Stimulated activated CD8-positive, alpha-beta memory T cell treated with anti-CD3 and anti-CD28 coated beads, Interleukin-2, amount 100 ng/mL, for 1 hour (primary cell): ENCODE data around the gene LCOR.

Experiments
- DNase-seq, 2 donors: peaks; one replicate each; pipeline ENCODE4 v3.0.0-alpha.2; 2020; ENCODE audit warnings: low read depth in 2 of 2

The LCOR gene

DNA sequence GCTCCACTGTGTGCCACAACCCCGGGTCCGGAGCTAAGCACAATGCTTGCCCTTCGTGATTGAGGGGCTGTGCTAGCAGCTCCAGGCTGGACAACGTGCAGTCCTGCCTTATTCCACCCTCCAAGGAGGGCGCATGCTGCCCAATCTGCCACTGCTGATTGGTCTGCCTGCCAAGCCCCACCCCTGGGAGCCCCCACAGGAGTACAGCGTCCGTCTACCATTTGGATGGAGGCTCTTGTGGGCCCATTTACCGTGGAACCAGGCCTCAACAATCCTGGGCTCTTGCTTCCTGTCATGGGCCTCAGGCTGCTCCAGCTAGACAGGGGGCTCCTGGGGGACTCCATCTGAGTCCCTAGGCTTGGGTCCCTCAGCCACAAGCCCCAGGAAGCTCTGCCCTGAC is 180.4 kb downstream of the LCOR start:
- DNase-seq = no peak

DNA sequence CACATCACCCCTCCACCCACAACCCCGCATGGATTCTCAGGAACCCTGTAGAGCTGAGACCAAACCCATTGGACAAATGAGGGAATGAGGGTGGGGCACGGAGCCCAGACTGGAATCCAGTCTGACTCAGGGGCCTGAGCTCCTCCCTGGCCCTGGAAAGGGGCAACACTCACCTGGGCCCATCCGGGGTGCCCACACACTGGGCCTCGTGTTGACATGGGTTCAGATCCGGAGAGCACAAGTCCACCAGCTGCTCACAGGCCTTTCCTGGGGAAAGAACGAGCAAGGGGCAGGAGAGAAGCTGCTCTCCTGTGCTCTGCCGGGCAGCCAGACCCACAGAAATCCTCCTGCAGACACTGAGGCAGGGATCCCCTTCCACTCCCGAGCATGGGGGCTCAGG is 181.5 kb downstream of the LCOR start:
- DNase-seq = no peak

DNA sequence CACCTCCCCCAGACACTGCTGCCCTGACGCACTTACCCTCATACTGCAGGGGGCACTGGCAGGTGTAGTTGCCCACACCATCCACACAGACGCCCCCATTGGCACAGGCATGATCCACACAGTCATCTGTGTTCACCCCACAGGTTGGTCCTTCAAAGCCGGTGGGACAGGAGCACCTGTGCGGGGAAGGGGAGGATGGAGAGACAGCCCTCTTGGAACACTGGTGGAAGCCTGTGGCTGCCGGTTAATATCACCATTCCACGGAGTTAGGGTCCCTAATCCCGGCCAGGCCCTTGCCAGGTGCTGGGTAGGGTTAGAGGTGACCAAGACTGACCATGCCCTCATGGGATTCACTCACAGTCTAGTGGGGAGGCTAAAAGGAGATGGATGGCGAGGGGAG is 181.9 kb downstream of the LCOR start:
- DNase-seq = no peak

DNA sequence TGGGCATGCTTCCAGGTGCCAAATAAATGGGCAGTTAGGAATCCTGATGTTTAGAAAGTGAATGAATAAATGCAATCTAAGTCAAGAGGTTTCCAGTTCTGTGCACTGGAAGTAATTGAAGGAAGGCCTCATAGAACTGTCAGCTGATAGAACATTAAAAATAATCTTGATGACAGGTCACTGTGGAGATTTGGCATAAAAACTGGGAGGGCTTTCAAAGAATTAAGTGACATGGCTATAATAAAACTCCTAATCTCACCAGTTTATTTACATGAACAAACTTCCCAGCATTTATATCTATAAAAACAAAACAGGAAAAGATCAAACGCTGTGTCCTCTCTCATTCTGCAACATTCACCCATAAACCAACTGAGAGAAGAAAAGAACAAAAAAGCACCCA is 183.1 kb downstream of the LCOR start:
- DNase-seq = no peak

DNA sequence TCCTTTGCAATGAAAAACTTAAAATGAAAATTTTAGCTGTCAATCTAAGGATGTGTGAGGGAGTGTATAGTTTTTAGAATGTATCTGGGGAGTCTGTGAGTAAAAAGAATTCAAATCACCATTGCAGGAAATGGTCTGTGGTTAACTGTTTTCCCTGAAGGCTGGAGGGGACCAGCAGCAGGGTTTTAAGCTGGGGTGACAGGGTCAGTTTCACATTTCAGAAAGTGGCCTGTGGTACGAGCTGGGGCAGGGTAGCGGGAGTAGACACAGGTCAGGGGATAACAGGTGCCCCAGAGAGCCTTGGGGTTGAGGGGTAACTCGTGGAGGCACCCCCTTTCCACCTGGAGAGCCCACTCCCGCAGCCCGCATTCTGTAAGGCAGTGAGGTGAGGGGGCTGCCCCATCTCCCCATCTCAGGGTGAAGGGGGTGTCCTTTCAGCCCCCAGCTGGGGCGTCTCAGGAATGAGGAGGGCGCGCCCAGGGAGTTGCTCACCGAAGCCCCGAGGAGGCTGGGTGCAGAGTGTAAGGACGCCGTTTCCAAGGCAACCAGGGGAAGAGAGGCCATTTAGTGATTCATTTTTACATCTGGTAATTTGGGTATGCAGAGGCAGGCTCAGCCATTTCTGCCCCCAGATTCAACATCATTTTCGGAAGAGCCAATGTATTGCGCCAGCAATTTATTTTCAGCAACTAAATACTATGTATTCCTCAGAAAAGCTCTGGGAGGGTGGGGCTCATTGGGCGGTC is 184.8 kb downstream of the LCOR start:
- DNase-seq = no peak

DNA sequence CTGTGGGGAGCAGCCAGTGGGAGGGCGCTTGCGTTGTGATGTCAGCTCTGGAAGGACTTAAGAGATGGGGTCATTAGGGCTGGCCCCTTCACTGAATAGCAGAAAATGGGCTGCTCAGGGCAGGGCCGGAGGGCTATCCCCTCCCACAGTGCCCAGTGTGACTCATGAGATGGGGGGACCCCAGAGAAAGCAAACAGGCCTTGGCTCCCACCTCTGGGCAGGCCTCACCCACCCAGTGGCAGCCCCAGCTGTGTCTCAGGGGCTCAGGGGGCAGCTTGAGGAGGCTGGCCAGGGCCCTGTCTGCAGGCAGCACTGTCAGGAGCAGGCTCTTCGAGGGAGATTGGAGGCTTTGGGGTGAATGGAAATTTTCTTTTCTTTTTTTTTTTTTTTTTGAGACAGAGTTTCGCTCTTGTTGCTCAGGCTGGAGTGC is 185.4 kb downstream of the LCOR start:
- no peak for DNase-seq

DNA sequence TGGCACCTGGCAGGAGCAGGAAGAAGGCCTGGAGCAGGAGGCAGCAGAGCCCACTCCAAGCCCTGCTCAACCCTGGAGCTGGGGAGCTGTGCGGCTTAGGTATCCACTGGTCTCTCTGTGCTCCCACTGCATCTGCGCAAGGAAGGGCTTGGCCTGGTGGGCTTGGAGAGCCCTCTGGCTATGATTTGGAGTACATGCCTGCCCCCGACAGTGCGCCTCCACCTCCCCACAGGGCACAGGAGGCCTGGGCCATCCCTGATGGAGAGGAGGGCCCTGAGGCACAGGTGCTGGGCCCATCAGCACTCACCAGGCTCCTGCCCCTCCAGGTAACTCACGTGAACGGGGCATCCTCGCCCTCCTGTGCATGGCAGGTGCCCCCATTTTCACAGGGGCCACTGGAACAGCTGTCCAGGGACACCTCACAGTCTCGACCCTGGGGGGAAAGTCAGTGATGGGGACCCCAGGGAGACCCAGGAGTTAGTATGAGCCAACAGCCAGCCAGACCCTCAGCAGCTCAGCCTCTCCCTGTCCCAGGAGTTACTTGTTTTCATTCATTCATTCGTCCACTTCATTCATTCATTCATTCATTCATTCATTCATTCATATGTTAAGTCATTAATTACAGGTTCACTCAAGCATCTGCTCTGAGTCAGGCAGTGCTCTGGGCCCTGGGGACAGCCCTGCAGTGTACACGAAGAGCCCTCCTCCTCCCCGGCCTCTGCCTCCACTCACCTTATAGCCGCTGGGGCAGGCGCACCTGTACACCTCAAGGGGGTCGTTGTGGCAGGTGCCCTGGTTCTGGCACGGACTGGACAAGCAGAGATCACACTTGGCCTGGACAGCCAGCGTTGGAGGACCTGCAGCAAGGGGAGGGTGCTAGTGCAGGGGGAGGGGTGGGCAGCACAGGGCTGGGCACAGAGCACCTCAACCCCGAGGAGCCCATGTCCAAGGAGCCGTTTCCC is 186.4 kb downstream of the LCOR start:
- no peak for DNase-seq

DNA sequence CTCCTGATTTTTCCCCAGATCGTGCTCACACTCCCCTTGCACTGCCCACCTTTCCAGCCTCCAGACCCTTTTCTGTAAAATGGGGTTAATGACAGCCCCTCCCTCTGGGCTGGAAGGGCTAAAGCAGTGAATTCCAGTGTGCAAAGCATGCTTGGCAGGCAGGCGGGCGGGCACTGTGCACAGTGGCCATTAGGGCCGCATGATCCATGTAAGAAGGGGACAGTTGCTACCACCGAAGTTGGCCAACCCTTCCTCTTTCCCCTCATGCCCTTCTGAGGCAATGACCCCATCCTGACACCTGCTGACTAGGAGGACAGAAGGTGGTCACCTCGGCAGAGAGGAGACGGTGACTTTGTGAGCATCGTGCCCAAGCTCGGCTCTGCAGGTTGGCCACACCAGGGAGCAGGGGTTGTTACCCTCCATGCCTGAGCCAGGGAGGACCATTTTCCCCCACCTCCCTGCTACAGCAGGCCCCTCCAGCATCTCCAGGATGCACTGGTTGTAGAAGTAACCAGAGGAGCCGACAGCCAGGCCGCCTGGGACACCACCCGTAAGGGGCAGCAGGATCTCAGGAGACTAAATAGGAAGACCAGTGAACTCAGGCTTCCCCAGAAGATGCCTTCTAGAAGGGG is 187.2 kb downstream of the LCOR start:
- no peak for DNase-seq

DNA sequence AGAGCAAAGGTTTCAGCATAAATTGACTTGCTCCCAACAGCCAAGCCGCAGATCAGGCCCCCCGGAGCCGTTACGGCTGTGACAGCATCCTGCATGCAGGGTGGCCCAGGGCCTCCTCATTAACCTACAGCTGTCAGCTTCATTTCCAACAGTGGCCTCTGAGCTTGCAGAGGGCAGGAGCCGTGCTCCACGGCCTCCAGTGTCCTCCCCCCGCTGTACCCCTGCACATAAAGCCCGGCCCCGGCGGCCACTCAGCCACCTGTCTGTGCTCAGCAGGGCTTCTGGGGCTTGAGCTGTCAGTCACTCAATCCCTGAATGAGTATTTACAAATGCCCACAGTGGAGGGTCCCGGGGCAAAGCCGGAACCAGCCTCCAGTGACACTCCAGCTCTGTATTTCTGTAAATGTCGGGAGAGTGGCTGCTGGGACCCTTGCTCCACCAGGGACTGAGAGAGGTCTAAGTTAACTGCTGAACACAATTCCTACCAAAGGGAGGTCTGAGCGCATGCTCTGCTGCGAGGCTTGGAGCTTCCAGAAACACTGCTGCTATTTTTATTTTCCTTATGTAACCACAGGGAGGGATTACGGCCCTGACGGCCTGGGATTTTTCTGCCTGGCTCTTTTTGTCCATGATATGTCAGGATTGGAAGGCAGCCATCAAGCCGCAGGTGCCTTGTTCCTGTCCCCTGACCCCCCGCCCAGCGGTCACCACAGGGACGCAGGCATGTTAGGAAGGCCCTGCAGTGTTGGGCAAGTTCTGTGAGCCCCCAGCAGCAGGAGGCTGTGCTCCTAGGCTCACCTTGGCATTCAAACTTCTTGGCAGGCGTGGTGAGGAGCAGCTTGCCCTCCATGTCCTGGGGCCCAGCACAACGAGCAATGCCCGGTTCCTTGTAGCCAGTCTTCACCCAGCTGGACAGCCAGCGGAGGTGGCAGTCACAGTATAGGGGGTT is 188.6 kb downstream of the LCOR start:
- DNase-seq = no peak

DNA sequence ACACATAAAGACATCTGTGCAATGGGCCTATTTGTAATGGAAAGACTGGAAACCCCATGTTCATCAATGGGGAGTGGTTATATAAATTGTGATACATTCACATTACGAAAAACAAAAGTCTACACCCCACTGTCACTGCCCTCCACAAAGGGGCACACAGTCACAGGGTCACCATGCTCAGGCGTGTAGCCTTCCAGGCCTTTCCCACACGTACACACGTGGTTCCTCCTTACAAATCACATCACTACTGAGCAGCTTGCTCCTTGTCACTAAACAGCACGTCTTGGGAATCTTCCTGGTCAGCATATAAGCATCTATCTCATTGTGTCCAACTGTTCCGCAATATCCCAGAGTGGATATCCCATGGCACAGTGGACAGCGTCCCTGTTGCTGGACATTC is 190.5 kb downstream of the LCOR start:
- no peak for DNase-seq

DNA sequence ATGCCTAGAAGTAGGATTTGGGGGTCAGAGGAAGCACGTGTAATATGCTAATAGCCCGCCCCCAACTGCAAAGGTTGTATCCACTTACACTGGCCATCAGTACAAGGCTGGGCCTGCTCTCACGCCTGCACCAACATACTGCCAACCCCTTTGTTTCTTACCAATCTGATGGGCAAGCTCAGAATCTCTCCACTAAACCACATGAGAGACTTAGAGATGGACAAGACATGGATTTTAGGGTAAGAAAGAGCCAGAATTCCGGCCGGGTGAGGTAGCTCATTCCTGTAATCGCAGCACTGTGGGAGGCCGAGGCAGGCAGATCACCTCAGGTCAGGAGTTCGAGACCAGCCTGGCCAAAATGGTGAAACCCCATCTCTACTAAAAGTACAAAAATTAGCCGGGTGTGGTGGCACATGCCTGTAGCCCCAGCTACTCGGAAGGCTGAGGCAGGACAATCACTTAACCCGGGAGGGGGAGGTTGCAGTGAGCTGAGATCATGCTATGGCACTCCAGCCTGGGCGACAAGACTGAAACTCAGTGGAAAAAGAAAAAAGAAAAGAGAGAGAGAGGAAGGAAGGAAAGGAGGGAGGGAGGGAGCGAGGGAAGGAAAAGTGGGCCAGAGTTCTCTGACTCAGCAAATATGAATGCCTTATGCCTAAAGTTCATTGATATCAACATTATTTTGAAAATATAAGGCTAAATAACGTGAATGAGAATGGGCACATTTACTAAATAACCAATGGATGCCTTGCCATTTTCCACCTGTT is 191.5 kb downstream of the LCOR start:
- DNase-seq = no peak

DNA sequence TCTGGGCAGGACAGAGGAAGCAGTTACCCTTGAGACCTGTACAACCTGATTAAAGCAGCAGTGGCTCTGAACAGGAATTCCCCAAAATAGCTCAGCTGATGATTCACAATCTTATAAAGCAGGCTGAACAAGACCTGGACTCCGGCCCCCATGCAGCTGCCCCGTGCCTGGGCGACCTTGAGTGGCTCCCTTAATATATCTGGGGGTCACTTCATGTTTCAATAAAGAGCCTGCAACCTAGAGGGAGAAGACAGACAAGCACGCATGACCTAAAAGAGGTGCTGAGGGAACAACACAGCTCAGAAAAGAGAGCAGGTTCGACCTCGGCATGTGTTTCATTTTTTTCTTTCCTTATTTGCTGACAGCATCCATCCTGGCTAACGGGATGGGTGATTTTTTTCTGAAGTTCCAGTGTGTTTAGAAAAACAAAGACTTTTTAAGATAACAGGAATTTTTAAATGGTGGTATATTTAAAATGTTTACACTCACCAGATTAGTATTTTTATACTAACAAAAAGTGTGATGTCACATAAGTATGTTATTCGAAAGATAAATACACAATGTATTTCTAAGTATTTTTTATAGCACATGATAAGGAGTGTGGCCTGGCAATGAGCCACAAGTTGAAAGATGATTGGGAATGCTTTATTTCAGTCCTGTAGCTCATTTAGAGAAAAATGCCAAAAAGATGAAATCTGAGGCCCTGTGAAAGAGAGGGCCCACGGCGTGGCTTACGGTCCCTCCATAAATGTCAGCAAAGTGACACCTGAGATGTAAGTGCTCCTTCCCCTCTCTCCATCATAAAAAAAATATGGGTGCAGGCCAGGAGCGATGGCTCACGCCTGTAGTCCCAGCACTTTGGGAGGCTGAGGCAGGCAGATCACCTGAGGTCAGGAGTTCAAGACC is 192.3 kb downstream of the LCOR start:
- no peak for DNase-seq

DNA sequence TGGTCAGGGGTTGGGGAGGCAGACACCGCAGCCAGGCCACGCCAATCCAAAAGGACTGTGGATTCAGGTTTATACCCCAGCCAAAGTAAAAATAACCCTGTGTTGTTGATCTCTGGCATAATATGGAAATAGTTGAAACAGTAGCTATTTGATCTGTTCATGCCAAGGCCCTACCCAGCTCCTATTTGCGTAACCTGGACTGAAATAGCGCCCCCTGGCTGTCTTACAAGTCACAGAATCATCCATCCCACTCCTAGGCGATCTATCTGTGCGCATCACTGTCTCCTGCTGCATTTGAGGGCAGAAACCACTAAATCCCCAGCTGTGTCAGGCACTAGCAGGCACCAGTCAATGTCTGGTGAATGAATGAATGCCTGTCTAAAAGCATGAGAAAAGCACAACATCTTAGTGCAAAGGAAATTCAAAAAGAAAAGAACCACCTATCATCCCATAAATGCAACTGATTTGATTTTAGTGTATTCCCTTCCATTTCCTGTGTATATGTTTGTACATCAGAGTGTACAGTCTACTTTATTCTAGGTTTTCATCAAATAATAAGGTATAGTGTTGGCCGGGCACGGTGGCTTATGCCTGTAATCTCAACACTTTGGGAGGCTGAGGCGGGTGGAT is 193.6 kb downstream of the LCOR start:
- peak; percentile 12 to 19 for DNase-seq

DNA sequence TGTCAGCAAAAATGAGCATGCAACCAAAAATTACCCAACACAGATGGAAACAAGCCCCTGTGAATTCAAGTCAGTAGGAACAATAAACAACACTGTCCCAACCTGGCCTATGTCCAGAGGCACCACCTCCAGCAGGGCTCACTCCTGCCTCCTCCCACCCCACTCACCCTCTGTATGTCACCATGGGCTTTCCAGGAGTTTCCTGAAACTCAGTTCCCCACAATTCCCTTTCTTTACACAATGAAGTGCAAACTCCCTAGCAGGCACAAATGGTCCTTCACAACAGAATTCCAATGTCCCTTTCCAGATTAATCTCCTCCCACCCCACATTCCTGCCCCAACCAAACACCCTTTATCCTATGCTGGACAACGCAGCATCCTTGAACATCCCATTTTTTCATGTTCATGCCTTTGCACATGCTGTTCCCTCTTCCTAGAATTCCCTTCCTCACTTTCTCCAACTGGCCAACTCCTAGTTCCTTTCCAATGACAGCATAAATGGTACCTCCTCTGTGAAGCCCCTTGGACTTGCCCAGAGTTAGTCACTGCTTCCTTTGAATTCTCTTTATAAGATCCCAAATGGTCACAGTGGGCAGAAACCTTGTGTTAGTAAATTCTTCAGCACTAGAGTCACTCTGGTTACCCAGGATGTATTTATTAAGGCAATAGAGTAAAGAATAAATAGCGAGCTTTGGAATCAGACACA is 196.2 kb downstream of the LCOR start:
- no peak for DNase-seq

DNA sequence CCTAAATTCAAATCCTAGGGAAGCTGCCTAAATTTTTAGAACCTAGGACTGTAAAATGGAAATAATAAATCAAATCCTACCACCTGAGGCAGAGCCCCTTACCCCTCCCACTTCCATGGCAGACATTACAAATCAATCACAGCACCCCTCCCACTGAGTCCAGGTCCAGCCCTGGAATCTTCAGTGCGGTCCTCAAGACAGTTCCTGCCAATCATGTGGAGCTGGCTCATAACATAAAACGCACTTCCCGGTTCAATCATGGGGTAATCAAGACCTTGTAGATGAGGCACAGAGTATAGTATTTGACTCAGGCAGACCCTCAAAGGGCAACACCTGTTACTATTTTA is 196.7 kb downstream of the LCOR start:
- no peak for DNase-seq

DNA sequence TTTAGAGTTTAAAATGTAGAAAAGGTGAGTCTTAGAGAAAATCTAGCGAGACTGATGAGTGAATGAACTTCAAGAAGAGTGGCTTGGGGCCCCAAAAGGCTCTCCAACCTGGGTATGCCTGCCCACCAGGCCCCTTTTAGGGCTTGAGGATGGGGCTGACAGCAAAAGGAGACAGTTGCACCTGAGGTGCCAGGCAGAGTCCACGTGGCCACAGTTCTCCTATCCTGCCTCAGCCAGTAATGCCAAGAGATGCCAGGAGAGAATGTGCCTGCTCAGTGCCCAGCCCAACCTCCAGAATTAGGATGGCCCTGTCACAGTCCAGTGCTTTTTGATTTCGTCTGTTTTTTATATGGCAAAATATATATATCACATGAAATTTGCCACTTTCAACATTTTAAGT is 197.2 kb downstream of the LCOR start:
- DNase-seq = no peak

DNA sequence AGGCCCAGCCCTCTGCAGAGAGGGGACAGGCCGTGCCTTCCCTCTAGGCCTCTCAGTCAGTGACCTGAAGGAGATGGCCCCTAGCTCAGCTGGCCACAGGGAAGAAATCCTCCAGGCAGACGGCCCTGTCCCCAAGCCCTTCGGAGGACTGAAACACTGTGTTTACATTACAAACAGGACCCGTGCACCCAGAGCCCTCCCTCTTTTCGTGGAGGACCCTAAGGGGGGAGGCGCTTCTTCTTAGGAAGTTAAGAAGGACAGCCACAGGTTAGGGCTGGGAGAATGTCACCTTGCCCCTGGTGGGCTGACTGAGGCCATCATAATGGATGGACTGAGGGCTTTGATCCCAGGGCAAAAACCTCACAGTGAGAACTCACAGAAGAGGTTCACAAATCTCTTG is 198.8 kb downstream of the LCOR start:
- DNase-seq = no peak

DNA sequence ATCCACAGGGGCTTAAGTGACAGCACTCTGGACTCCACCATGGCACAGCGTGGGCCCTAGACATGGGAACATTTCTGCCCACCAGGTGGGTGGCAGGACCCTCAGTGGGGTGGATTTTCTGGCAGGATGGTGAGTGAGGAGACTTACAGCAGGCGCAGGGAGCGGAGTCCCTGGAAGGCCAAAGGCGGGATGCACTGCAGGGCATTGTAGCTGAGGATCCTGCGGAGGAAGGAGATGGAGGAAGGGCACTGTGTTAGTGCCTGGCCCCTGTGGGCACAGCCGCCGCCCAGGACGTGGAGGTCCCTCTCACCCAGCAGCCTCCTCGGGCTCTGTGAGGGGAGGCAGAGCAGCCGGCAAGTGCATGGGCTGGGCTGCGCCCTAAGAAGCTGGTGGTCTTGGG is 199.4 kb downstream of the LCOR start:
- no peak for DNase-seq

DNA sequence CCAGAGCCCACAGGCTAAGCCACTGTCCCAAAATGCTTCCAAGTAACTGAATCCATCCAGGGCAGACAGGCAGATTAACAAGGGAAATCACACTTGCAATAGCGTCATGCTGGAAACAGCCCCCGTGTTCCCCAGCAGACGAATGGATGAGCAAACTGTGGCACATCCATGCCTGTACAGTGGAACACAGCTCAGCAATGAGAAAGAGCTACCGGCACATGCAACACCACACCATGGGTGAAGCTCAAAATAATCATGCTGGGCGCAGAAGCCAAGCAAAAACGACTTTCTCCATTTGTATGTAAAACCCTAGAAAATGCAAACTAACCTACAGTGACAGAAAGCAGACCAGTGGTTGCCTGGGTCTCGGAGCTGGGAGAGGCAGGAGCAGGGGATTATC is 200.5 kb downstream of the LCOR start:
- no peak for DNase-seq
